SK-N-MC (cell line): Measurements from ENCODE around the gene ZNF143.

Source experiments
- EZH2 ChIP-seq: fragments of 200-600 bp; sonication (generic); IDR thresholded peaks from one replicate; pipeline ENCODE4 v1.6.1; 2017; ENCODE audit warnings: antibody characterized with exemption
- FOXP2 ChIP-seq: optimal IDR thresholded peaks from 2 replicates; pipeline ENCODE3; 2011; ENCODE audit warnings: mild to moderate bottlenecking, moderate library complexity; ENCODE audit not compliant: insufficient read depth; ENCODE audit errors: extremely low read length, control extremely low read depth
- POLR2AphosphoS5 ChIP-seq: IDR thresholded peaks from 2 replicates; pipeline ENCODE4 v1.6.1; 2012; ENCODE audit warnings: mild to moderate bottlenecking, low read depth, low read length, borderline replicate concordance

- TF ChIP-seq EZH2 (no peak), POLR2AphosphoS5 (no peak), FOXP2 (no peak)
These were observed 19.1 kb downstream of the ZNF143 start for GRCh38 chr11:9479899-9480298.
